Measurements from ENCODE around the gene CGGBP1.
"Not testable (repeated sequence)": the region's sequence is repeated elsewhere in the genome, so short reads cannot be mapped to it uniquely, and the experiment has no call there.

Gene CGGBP1

GRCh38 chr3:88015656-88016055 is 43.1 kb downstream of the CGGBP1 start:
- not testable (repeated sequence) for H3K36me3 Mint-ChIP-seq, H3K4me3 Mint-ChIP-seq, ATAC-seq, H3K27ac Mint-ChIP-seq, H3K4me1 Mint-ChIP-seq, H3K9me3 Mint-ChIP-seq
- H3K27me3 Mint-ChIP-seq: peaks cover 23% of the 10 kb centered on the region

GRCh38 chr3:88013592-88013991 is 45.2 kb downstream of the CGGBP1 start:
- no peak overlapping the region for H3K27ac Mint-ChIP-seq
- H3K9me3 Mint-ChIP-seq: no peaks in the 10 kb centered on the region

GRCh38 chr3:88010810-88011209 is 48.0 kb downstream of the CGGBP1 start:
- Mint-ChIP-seq H3K4me3 (no peak overlapping the region), H3K4me1 (peaks cover 13% of the 10 kb centered on the region), H3K36me3 (no peaks in the 10 kb centered on the region), H3K27ac (no peak overlapping the region), H3K9me3 (no peaks in the 10 kb centered on the region), H3K27me3 (no peaks in the 10 kb centered on the region)
- no peak for ATAC-seq

More at GRCh38 chr3:88013592-88013991, 45.2 kb downstream of the CGGBP1 start:
- Mint-ChIP-seq H3K27me3 (peaks cover 23% of the 10 kb centered on the region), H3K4me3 (no peak overlapping the region), H3K4me1 (peaks cover 8% of the 10 kb centered on the region), H3K36me3 (no peaks in the 10 kb centered on the region)
- ATAC-seq: no peak

- Mint-ChIP-seq H3K36me3 (no peaks in the 10 kb centered on the region), H3K27me3 (no peaks in the 10 kb centered on the region), H3K4me3 (no peak overlapping the region), H3K9me3 (no peaks in the 10 kb centered on the region), H3K27ac (no peak overlapping the region), H3K4me1 (peaks cover 13% of the 10 kb centered on the region)
- no peak for ATAC-seq
These were observed 49.7 kb downstream of the CGGBP1 start for GRCh38 chr3:88009066-88009465.

GRCh38 chr3:88005066-88005465 is 53.7 kb downstream of the CGGBP1 start:
- Mint-ChIP-seq H3K36me3 (no peaks in the 10 kb centered on the region), H3K9me3 (no peaks in the 10 kb centered on the region), H3K27ac (no peak overlapping the region), H3K4me1 (peaks cover 27% of the 10 kb centered on the region), H3K4me3 (no peak overlapping the region), H3K27me3 (no peaks in the 10 kb centered on the region)
- no peak for ATAC-seq

GRCh38 chr3:88003115-88003755 is 55.6 kb downstream of the CGGBP1 start:
- no peaks in the 10 kb centered on the region for H3K27me3 Mint-ChIP-seq
- no peak overlapping the region for H3K4me3 Mint-ChIP-seq
- H3K9me3 Mint-ChIP-seq: no peaks in the 10 kb centered on the region
- H3K27ac Mint-ChIP-seq: no peak overlapping the region
- H3K36me3 Mint-ChIP-seq: no peaks in the 10 kb centered on the region
- H3K4me1 Mint-ChIP-seq: peaks cover 16% of the 10 kb centered on the region
- no peak for ATAC-seq

GRCh38 chr3:88002448-88002847 is 56.4 kb downstream of the CGGBP1 start:
- Mint-ChIP-seq H3K27me3 (no peaks in the 10 kb centered on the region), H3K4me1 (peaks cover 23% of the 10 kb centered on the region), H3K4me3 (no peak overlapping the region), H3K27ac (no peak overlapping the region), H3K36me3 (no peaks in the 10 kb centered on the region), H3K9me3 (no peaks in the 10 kb centered on the region)
- no peak for ATAC-seq

Measured in stimulated activated memory B cell treated with anti-CD40 and anti-IgM and Interleukin-4, amounts not matched to agents 10 μg/mL and 1 μg/mL and 100 μg/mL, for 72 hours (primary cell).